CD14-positive monocyte (primary cell): ENCODE data around the gene TRPC1. TPM values are rescaled to one million over a fixed set of nuclear protein-coding genes. Genes with fewer than 3 reads are reported as not detected.

ENCODE experiments used
- DNase-seq, 3 donors: peaks; one replicate each; pipeline ENCODE4 v3.0.0-alpha.2; 2011 to 2022
- H2AFZ ChIP-seq: 2 replicates; pipeline ENCODE4 v1.6.0; 2012; ENCODE audit warnings: mild to moderate bottlenecking, low read depth, low read length, inconsistent platforms; ENCODE audit not compliant: insufficient read depth, poor library complexity, severe bottlenecking
- H3K27ac ChIP-seq, 2 donors: 1 replicate in 1 of 2; 2 replicates in 1 of 2; pipeline ENCODE4 v1.5.1; 2012 to 2013; ENCODE audit warnings: low read length in 2 of 2, control low read depth in 1 of 2, inconsistent platforms in 1 of 2, low read depth in 1 of 2, mild to moderate bottlenecking in 1 of 2
- H3K27me3 ChIP-seq, 2 donors: one replicate each; pipeline versions ENCODE4 v1.6.0 to v1.6.1; 2011 to 2013; ENCODE audit warnings: low read length in 2 of 2; ENCODE audit not compliant: control insufficient read depth in 2 of 2, insufficient read depth in 2 of 2
- H3K36me3 ChIP-seq, 2 donors: replicated peaks in 1 of 2; 1 replicate in 1 of 2; 2 replicates in 1 of 2; pipeline versions ENCODE4 v1.5.1 to v1.6.1; 2012 to 2013; ENCODE audit warnings: low read length in 2 of 2, control low read depth in 1 of 2, inconsistent platforms in 1 of 2, mild to moderate bottlenecking in 1 of 2; ENCODE audit not compliant: insufficient read depth in 2 of 2, control insufficient read depth in 1 of 2
- H3K4me1 ChIP-seq, 2 donors: 1 replicate in 1 of 2; 2 replicates in 1 of 2; pipeline versions ENCODE4 v1.5.1 to v1.6.1; 2012 to 2013; ENCODE audit warnings: low read length in 2 of 2, control low read depth in 1 of 2, inconsistent platforms in 1 of 2, mild to moderate bottlenecking in 1 of 2, moderate library complexity in 1 of 2; ENCODE audit not compliant: insufficient read depth in 2 of 2, control insufficient read depth in 1 of 2
- H3K4me2 ChIP-seq: replicated peaks from 2 replicates; pipeline ENCODE3; 2012; ENCODE audit warnings: low read length, moderate library complexity, mild to moderate bottlenecking; ENCODE audit not compliant: poor library complexity, severe bottlenecking; ENCODE audit errors: extremely low read depth
- H3K4me3 ChIP-seq, 3 experiments: fragments of 200-600 bp in 1 of 3; sonication (generic) in 1 of 3; replicated peaks in 1 of 3; 1 replicate in 2 of 3; 2 replicates in 1 of 3; pipeline ENCODE4 v1.5.1; 2011 to 2013; ENCODE audit warnings: low read length in 3 of 3, mild to moderate bottlenecking in 3 of 3, control low read depth in 2 of 3, low read depth in 2 of 3, inconsistent platforms in 1 of 3, moderate library complexity in 1 of 3
- H3K79me2 ChIP-seq: 2 replicates; pipeline ENCODE4 v1.6.0; 2012; ENCODE audit warnings: mild to moderate bottlenecking, control low read depth, inconsistent platforms, low read length, moderate library complexity; ENCODE audit not compliant: insufficient read depth
- H3K9ac ChIP-seq: 2 replicates; pipeline ENCODE4 v1.6.0; 2017; ENCODE audit warnings: low read length, mild to moderate bottlenecking; ENCODE audit not compliant: insufficient read depth, poor library complexity, severe bottlenecking
- H3K9me3 ChIP-seq, 2 donors: replicated peaks in 1 of 2; 1 replicate in 1 of 2; 2 replicates in 1 of 2; pipeline versions ENCODE4 v1.5.1 to v1.6.1; 2012 to 2013; ENCODE audit warnings: low read length in 2 of 2, control low read depth in 1 of 2; ENCODE audit not compliant: control insufficient read depth in 1 of 2, insufficient read depth in 1 of 2
- H4K20me1 ChIP-seq: 2 replicates; pipeline ENCODE4 v1.6.0; 2012; ENCODE audit warnings: mild to moderate bottlenecking, low read length, control low read depth, moderate library complexity; ENCODE audit not compliant: insufficient read depth
- H3K27ac Mint-ChIP-seq, 7 donors: one replicate each; pipeline ENCODE4 v1.8.0; 2020; ENCODE audit warnings: mild to moderate bottlenecking in 7 of 7, mixed read lengths in 7 of 7, moderate library complexity in 6 of 7, inconsistent platforms in 2 of 7
- H3K27me3 Mint-ChIP-seq, 3 donors: one replicate each; pipeline ENCODE4 v1.8.0; 2021 to 2022; ENCODE audit warnings: low read depth in 3 of 3, mild to moderate bottlenecking in 3 of 3, mixed read lengths in 3 of 3, moderate library complexity in 3 of 3, inconsistent platforms in 1 of 3
- H3K36me3 Mint-ChIP-seq, 2 donors: one replicate each; pipeline ENCODE4 v1.8.0; 2020; ENCODE audit warnings: mixed read lengths in 2 of 2, inconsistent platforms in 1 of 2, mild to moderate bottlenecking in 1 of 2
- H3K4me1 Mint-ChIP-seq: one replicate; pipeline ENCODE4 v1.8.0; 2020; ENCODE audit warnings: mild to moderate bottlenecking, mixed read lengths
- H3K4me3 Mint-ChIP-seq, 2 donors: one replicate each; pipeline ENCODE4 v1.8.0; 2020; ENCODE audit warnings: mild to moderate bottlenecking in 2 of 2, mixed read lengths in 2 of 2, moderate library complexity in 1 of 2
- H3K9me3 Mint-ChIP-seq, 7 donors: one replicate each; pipeline ENCODE4 v1.8.0; 2020 to 2022; ENCODE audit warnings: mixed read lengths in 7 of 7, mild to moderate bottlenecking in 6 of 7, moderate library complexity in 6 of 7, inconsistent platforms in 2 of 7
- CTCF ChIP-seq: fragments of 200-600 bp; IDR thresholded peaks from one replicate; pipeline ENCODE4 v1.8.0; 2022; ENCODE audit warnings: antibody characterized with exemption, mild to moderate bottlenecking
- whole genome bisulfite sequencing: methylation state at CpG from one replicate; pipeline ENCODE4 v1.1.5; 2013; ENCODE audit warnings: missing lambda C conversion rate; ENCODE audit not compliant: insufficient coverage; 5-methylcytosine and 5-hydroxymethylcytosine counted together
- intact Hi-C, 2 donors: fragments of 100-400 bp; cut with micrococcal nuclease; formaldehyde crosslinking; loops; one replicate each; pipeline versions ENCODE4 v1.15.0 to v1.15.1; 2023
- polyA plus RNA-seq, 3 donors: library from polyadenylated mRNA; depleted of rRNA in 1 of 3; unstranded in 2 of 3; stranded (reverse) in 1 of 3; fragments of 300-500 nt in 2 of 3; fragments of >200 nt in 1 of 3; fragmentation: Illumina TruSeq in 2 of 3; gene quantifications; 1 replicate in 2 of 3; 2 replicates in 1 of 3; pipeline ENCODE4 v1.2.3, GENCODE V29; 2012 to 2021

Gene TRPC1
- polyA plus RNA-seq, 3 donors = 0.01 TPM; not detected in 2

GRCh38 chr3:142796823-142797222, 73.0 kb downstream of the TRPC1 start:
- Histone ChIP-seq H3K9me3 (no peaks in the 10 kb centered on the region), H3K9ac (no peak overlapping the region), H3K27ac (no peak overlapping the region), H3K79me2 (no peaks in the 10 kb centered on the region), H3K27me3 (no peaks in the 10 kb centered on the region), H3K4me3 (no peak overlapping the region), H4K20me1 (no peaks in the 10 kb centered on the region), H2AFZ (no peak overlapping the region), H3K36me3 (no peaks in the 10 kb centered on the region), H3K4me2 (no peak overlapping the region), H3K4me1 (no peaks in the 10 kb centered on the region)
- intact Hi-C loops = no loop called here
- no peaks in the 10 kb centered on the region for H3K36me3 Mint-ChIP-seq
- no peak overlapping the region for H3K27ac Mint-ChIP-seq
- TF ChIP-seq CTCF = no peak
- no peaks in the 10 kb centered on the region for H3K4me1 Mint-ChIP-seq
- peaks cover 0 to 3% (median 0%) of the 10 kb centered on the region in 7 donors for H3K9me3 Mint-ChIP-seq
- DNase-seq = no peak
- no peak overlapping the region for H3K4me3 Mint-ChIP-seq
- H3K27me3 Mint-ChIP-seq = peaks cover 0 to 2% (median 0%) of the 10 kb centered on the region in 3 donors
- WGBS = no CpG with 5 or more reads among the region's 2 CpGs

DNA sequence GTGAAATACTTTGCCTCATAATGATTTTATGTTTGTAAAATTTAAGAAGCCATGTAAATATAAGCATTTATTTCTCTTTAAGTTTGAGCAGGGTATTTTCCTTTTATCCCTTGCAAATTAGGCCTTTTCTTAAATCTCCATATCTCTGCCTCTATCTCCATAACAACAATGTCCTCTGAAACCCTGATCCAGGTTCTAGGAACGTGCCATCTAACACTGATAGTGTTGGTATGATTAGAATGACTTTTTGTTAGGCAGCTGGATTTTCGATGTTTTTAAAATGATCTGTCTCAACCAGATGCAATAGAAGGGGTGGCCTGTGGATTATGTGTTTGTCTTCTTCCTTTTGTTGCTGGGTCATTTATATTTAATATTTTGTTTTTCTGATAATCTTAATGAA, 77.9 kb downstream of the TRPC1 start:
- Histone ChIP-seq H4K20me1 (no peaks in the 10 kb centered on the region), H3K36me3 (no peaks in the 10 kb centered on the region), H3K9ac (no peak overlapping the region), H3K4me1 (no peaks in the 10 kb centered on the region), H3K79me2 (no peaks in the 10 kb centered on the region), H3K27ac (no peak overlapping the region), H3K9me3 (no peaks in the 10 kb centered on the region), H3K4me3 (no peak overlapping the region), H3K27me3 (no peaks in the 10 kb centered on the region), H2AFZ (no peak overlapping the region), H3K4me2 (no peak overlapping the region)
- no peak for DNase-seq
- no peak for TF ChIP-seq CTCF
- H3K9me3 Mint-ChIP-seq = no peaks in the 10 kb centered on the region
- no peak overlapping the region for H3K27ac Mint-ChIP-seq
- no peak overlapping the region for H3K4me3 Mint-ChIP-seq
- H3K36me3 Mint-ChIP-seq = no peaks in the 10 kb centered on the region
- intact Hi-C loops = no loop called here
- no peaks in the 10 kb centered on the region for H3K4me1 Mint-ChIP-seq
- peaks cover 0 to 2% (median 0%) of the 10 kb centered on the region in 3 donors for H3K27me3 Mint-ChIP-seq
- no CpG with 5 or more reads among the region's 2 CpGs for WGBS
